ENCODE measurements around the gene KCNJ15. TPM values are rescaled to one million over a fixed set of nuclear protein-coding genes. Genes with fewer than 3 reads are reported as not detected.

KCNJ15 gene
- total and polyA plus RNA-seq, 10 of the 15 experiments (the other 5 are each of a cell fraction or from before 2014, with no cell fraction given), result 0.05 to 2.7 (median 0.33) TPM; not detected in 6

GRCh38 chr21:38255571-38256117 lies 1.1 kb upstream of the KCNJ15 start:
- TF ChIP-seq RFX5 (IDR thresholded peaks at IDR 0.05; ENCODE audit: low read depth, low read length), result no peak
- no peak for TF ChIP-seq NR2C1 (IDR thresholded peaks at IDR 0.05)
- no peak for TF ChIP-seq STAT1 (conservative IDR thresholded peaks at IDR 0.05)
- TF ChIP-seq EP300 (IDR thresholded peaks at IDR 0.05; ENCODE audit: borderline replicate concordance in 1 of 2, control insufficient read depth in 1 of 2, low read depth in 2 of 2, low read length in 2 of 2), result no peak
- no peak for TF ChIP-seq SPI1 (IDR thresholded peaks at IDR 0.05; ENCODE audit: borderline replicate concordance, insufficient read depth, low read depth, low read length)
- no peak overlapping the region for H2AFZ ChIP-seq (ENCODE audit: control insufficient read depth, low read depth, low read length)
- intact Hi-C loops (cut with micrococcal nuclease; ENCODE audit: unreplicated experiment) (no loop called here), in situ Hi-C loops (cut with MboI) (no loop called here)
- no peaks in the 10 kb centered on the region for H4K20me1 ChIP-seq (ENCODE audit: control insufficient read depth, insufficient read depth)
- ATAC-seq, result no peak
- ChIA-PET CTCF (no interaction called here), POLR2A (no interaction called here), SMC1A (ENCODE audit: uncharacterized antibody, unreplicated experiment) (interaction anchor here (1.2 kb wide), 2 partner anchors 30 to 97 kb away, joined by 3 to 4 read pairs; no protein-coding TSS in a partner anchor), RAD21 (ENCODE audit: unreplicated experiment) (no interaction called here)
- no peak overlapping the region for H3K27ac ChIP-seq (ENCODE audit: control insufficient read depth, insufficient read depth)
- no peak for DNase-seq (ENCODE audit: low read depth, low spot score)
- no peaks in the 10 kb centered on the region; a peak in 1 of 4 replicates for H3K27me3 ChIP-seq (replicated peaks in 1 of 2; ENCODE audit: control insufficient read depth in 2 of 2, insufficient read depth in 2 of 2, low read length in 1 of 2)
- H3K9me3 ChIP-seq (replicated peaks; ENCODE audit: control insufficient read depth, insufficient read depth, low read length), result no peaks in the 10 kb centered on the region
- WGBS (ENCODE audit: insufficient coverage, insufficient replicate concordance, low lambda C conversion rate, missing lambda C conversion rate), result 17% methylated on average over 9 of the region's 9 CpGs
- H3K4me1 ChIP-seq (ENCODE audit: control insufficient read depth, insufficient read depth, low read length), result no peaks in the 10 kb centered on the region
- no peak overlapping the region for H3K4me2 ChIP-seq (ENCODE audit: control insufficient read depth, insufficient read depth)
- no peak overlapping the region for H3K9ac ChIP-seq (ENCODE audit: control insufficient read depth, insufficient read depth, low read length)
- H3K79me2 ChIP-seq (ENCODE audit: control insufficient read depth, insufficient read depth, low read length), result no peaks in the 10 kb centered on the region
- no TSS peak for BruUV-seq (replicated peaks)
- no peak for FAIRE-seq
- H3K36me3 ChIP-seq (ENCODE audit: control insufficient read depth in 2 of 2, insufficient read depth in 2 of 2, low read length in 1 of 2), result no peaks in the 10 kb centered on the region
- H3K4me3 ChIP-seq, result no peak overlapping the region

GRCh38 chr21:38257667-38258066 lies 876 bp downstream of the KCNJ15 start:
- H3K4me2 ChIP-seq (ENCODE audit: control insufficient read depth, insufficient read depth), result no peak overlapping the region
- ChIA-PET POLR2A (no interaction called here), CTCF (interaction anchor here (0.7 kb wide), 1 partner anchor 28 kb away, joined by 3 read pairs; no protein-coding TSS in a partner anchor), SMC1A (ENCODE audit: uncharacterized antibody, unreplicated experiment) (no interaction called here), RAD21 (ENCODE audit: unreplicated experiment) (no interaction called here)
- no TSS peak for BruUV-seq (replicated peaks)
- intact Hi-C loops (cut with micrococcal nuclease; ENCODE audit: unreplicated experiment), result no loop called here
- H3K4me1 ChIP-seq (ENCODE audit: control insufficient read depth, insufficient read depth, low read length), result no peaks in the 10 kb centered on the region
- DNase-seq (ENCODE audit: low read depth, low spot score) (no peak), ATAC-seq (no peak), FAIRE-seq (no peak)
- no peak overlapping the region for H3K27ac ChIP-seq (ENCODE audit: control insufficient read depth, insufficient read depth)
- H2AFZ ChIP-seq (ENCODE audit: control insufficient read depth, low read depth, low read length), result no peak overlapping the region
- no peaks in the 10 kb centered on the region; a peak in 1 of 4 replicates for H3K27me3 ChIP-seq (replicated peaks in 1 of 2; ENCODE audit: control insufficient read depth in 2 of 2, insufficient read depth in 2 of 2, low read length in 1 of 2)
- no peaks in the 10 kb centered on the region for H3K36me3 ChIP-seq (ENCODE audit: control insufficient read depth in 2 of 2, insufficient read depth in 2 of 2, low read length in 1 of 2)
- no peaks in the 10 kb centered on the region for H3K79me2 ChIP-seq (ENCODE audit: control insufficient read depth, insufficient read depth, low read length)
- in situ Hi-C loops (cut with MboI), result no loop called here
- TF ChIP-seq ZBED1 (IDR thresholded peaks at IDR 0.05; ENCODE audit: borderline replicate concordance) (no peak), BMI1 (IDR thresholded peaks at IDR 0.05; ENCODE audit: borderline replicate concordance) (no peak), EZH2 (IDR thresholded peaks at IDR 0.05; ENCODE audit: borderline replicate concordance, control insufficient read depth, low read depth, low read length) (no peak), SRF (IDR thresholded peaks at IDR 0.05; ENCODE audit: low read depth in 2 of 2, low read length in 2 of 2) (no peak), CREB1 (IDR thresholded peaks at IDR 0.05; ENCODE audit: low read depth) (no peak), RFX5 (IDR thresholded peaks at IDR 0.05; ENCODE audit: low read depth, low read length) (no peak), TCF12 (IDR thresholded peaks at IDR 0.05; ENCODE audit: low read depth, low read length) (no peak), ZBTB4 (CRISPR knock-in tag; IDR thresholded peaks at IDR 0.05) (no peak), ZNF274 (IDR thresholded peaks at IDR 0.05; ENCODE audit: insufficient read depth, insufficient read length) (no peak), RAD51 (IDR thresholded peaks at IDR 0.05) (no peak)
- no peak overlapping the region for H3K9ac ChIP-seq (ENCODE audit: control insufficient read depth, insufficient read depth, low read length)
- H3K4me3 ChIP-seq, result no peak overlapping the region
- no peaks in the 10 kb centered on the region for H4K20me1 ChIP-seq (ENCODE audit: control insufficient read depth, insufficient read depth)
- 5% methylated on average over 5 of the region's 5 CpGs for WGBS (ENCODE audit: insufficient coverage, insufficient replicate concordance, low lambda C conversion rate, missing lambda C conversion rate)
- no peaks in the 10 kb centered on the region for H3K9me3 ChIP-seq (replicated peaks; ENCODE audit: control insufficient read depth, insufficient read depth, low read length)

Data from GM12878 (cell line).